ENCODE data around the gene CLEC18C. TPM values are rescaled to one million over a fixed set of nuclear protein-coding genes. Genes with fewer than 3 reads are reported as not detected.
"Not testable (repeated sequence)": the region's sequence is repeated elsewhere in the genome, so short reads cannot be mapped to it uniquely, and the experiment has no call there.

The CLEC18C gene
- total and polyA plus RNA-seq, 10 of the 15 experiments (the other 5 are each of a cell fraction or from before 2014, with no cell fraction given), result 0.05 to 0.11 TPM; not detected in 8

- H3K9ac ChIP-seq (ENCODE audit: control insufficient read depth, insufficient read depth, low read length); RAD21 ChIA-PET (ENCODE audit: unreplicated experiment); SMC1A ChIA-PET (ENCODE audit: uncharacterized antibody, unreplicated experiment); H4K20me1 ChIP-seq (ENCODE audit: control insufficient read depth, insufficient read depth); FAIRE-seq; H3K4me3 ChIP-seq; DNase-seq (ENCODE audit: low read depth, low spot score); H3K9me3 ChIP-seq (replicated peaks; ENCODE audit: control insufficient read depth, insufficient read depth, low read length); H3K4me2 ChIP-seq (ENCODE audit: control insufficient read depth, insufficient read depth); POLR2A ChIA-PET; BruUV-seq (replicated peaks); in situ Hi-C loops (cut with MboI); intact Hi-C loops (cut with micrococcal nuclease; ENCODE audit: unreplicated experiment); H3K36me3 ChIP-seq (ENCODE audit: control insufficient read depth in 2 of 2, insufficient read depth in 2 of 2, low read length in 1 of 2); H3K27ac ChIP-seq (ENCODE audit: control insufficient read depth, insufficient read depth); CTCF ChIA-PET; H3K4me1 ChIP-seq (ENCODE audit: control insufficient read depth, insufficient read depth, low read length); ATAC-seq; H3K79me2 ChIP-seq (ENCODE audit: control insufficient read depth, insufficient read depth, low read length); H2AFZ ChIP-seq (ENCODE audit: control insufficient read depth, low read depth, low read length); H3K27me3 ChIP-seq (replicated peaks in 1 of 2; ENCODE audit: control insufficient read depth in 2 of 2, insufficient read depth in 2 of 2, low read length in 1 of 2): not testable (repeated sequence)
- no CpG with 5 or more reads among the region's 2 CpGs for WGBS (ENCODE audit: insufficient coverage, insufficient replicate concordance, low lambda C conversion rate, missing lambda C conversion rate)
Measured at GRCh38 chr16:70223216-70223615, 49.6 kb downstream of the CLEC18C start.

- SMC1A ChIA-PET (ENCODE audit: uncharacterized antibody, unreplicated experiment); FAIRE-seq: not testable (repeated sequence)
Measured at GRCh38 chr16:70223971-70224513, 50.5 kb downstream of the CLEC18C start.

GRCh38 chr16:70224645-70225044 lies 51.1 kb downstream of the CLEC18C start:
- H3K9ac ChIP-seq (ENCODE audit: control insufficient read depth, insufficient read depth, low read length); H4K20me1 ChIP-seq (ENCODE audit: control insufficient read depth, insufficient read depth); H3K79me2 ChIP-seq (ENCODE audit: control insufficient read depth, insufficient read depth, low read length); H3K4me3 ChIP-seq; H3K27ac ChIP-seq (ENCODE audit: control insufficient read depth, insufficient read depth); FAIRE-seq; H3K4me2 ChIP-seq (ENCODE audit: control insufficient read depth, insufficient read depth); SMC1A ChIA-PET (ENCODE audit: uncharacterized antibody, unreplicated experiment); H3K9me3 ChIP-seq (replicated peaks; ENCODE audit: control insufficient read depth, insufficient read depth, low read length); H3K36me3 ChIP-seq (ENCODE audit: control insufficient read depth in 2 of 2, insufficient read depth in 2 of 2, low read length in 1 of 2); H2AFZ ChIP-seq (ENCODE audit: control insufficient read depth, low read depth, low read length); BruUV-seq (replicated peaks); DNase-seq (ENCODE audit: low read depth, low spot score); ATAC-seq; CTCF ChIA-PET; RAD21 ChIA-PET (ENCODE audit: unreplicated experiment); H3K4me1 ChIP-seq (ENCODE audit: control insufficient read depth, insufficient read depth, low read length); intact Hi-C loops (cut with micrococcal nuclease; ENCODE audit: unreplicated experiment); H3K27me3 ChIP-seq (replicated peaks in 1 of 2; ENCODE audit: control insufficient read depth in 2 of 2, insufficient read depth in 2 of 2, low read length in 1 of 2); in situ Hi-C loops (cut with MboI); POLR2A ChIA-PET: not testable (repeated sequence)
- 95% methylated on average over 15 of the region's 24 CpGs for WGBS (ENCODE audit: insufficient coverage, insufficient replicate concordance, low lambda C conversion rate, missing lambda C conversion rate)

More at GRCh38 chr16:70223971-70224513, 50.5 kb downstream of the CLEC18C start:
- H4K20me1 ChIP-seq (ENCODE audit: control insufficient read depth, insufficient read depth); H3K4me2 ChIP-seq (ENCODE audit: control insufficient read depth, insufficient read depth); BruUV-seq (replicated peaks); H3K36me3 ChIP-seq (ENCODE audit: control insufficient read depth in 2 of 2, insufficient read depth in 2 of 2, low read length in 1 of 2); H3K9me3 ChIP-seq (replicated peaks; ENCODE audit: control insufficient read depth, insufficient read depth, low read length); H3K4me3 ChIP-seq; H2AFZ ChIP-seq (ENCODE audit: control insufficient read depth, low read depth, low read length); H3K4me1 ChIP-seq (ENCODE audit: control insufficient read depth, insufficient read depth, low read length); H3K9ac ChIP-seq (ENCODE audit: control insufficient read depth, insufficient read depth, low read length); H3K27ac ChIP-seq (ENCODE audit: control insufficient read depth, insufficient read depth); intact Hi-C loops (cut with micrococcal nuclease; ENCODE audit: unreplicated experiment); DNase-seq (ENCODE audit: low read depth, low spot score); H3K27me3 ChIP-seq (replicated peaks in 1 of 2; ENCODE audit: control insufficient read depth in 2 of 2, insufficient read depth in 2 of 2, low read length in 1 of 2); CTCF ChIA-PET; H3K79me2 ChIP-seq (ENCODE audit: control insufficient read depth, insufficient read depth, low read length); ATAC-seq; in situ Hi-C loops (cut with MboI); RAD21 ChIA-PET (ENCODE audit: unreplicated experiment); POLR2A ChIA-PET: not testable (repeated sequence)
- WGBS (ENCODE audit: insufficient coverage, insufficient replicate concordance, low lambda C conversion rate, missing lambda C conversion rate), result 92% methylated on average over 1 of the region's 3 CpGs

- no CpG with 5 or more reads among the region's 4 CpGs for WGBS (ENCODE audit: insufficient coverage, insufficient replicate concordance, low lambda C conversion rate, missing lambda C conversion rate)
- DNase-seq (ENCODE audit: low read depth, low spot score); H3K4me1 ChIP-seq (ENCODE audit: control insufficient read depth, insufficient read depth, low read length); H3K9ac ChIP-seq (ENCODE audit: control insufficient read depth, insufficient read depth, low read length); H3K27ac ChIP-seq (ENCODE audit: control insufficient read depth, insufficient read depth); CTCF ChIA-PET; BruUV-seq (replicated peaks); ATAC-seq; intact Hi-C loops (cut with micrococcal nuclease; ENCODE audit: unreplicated experiment); in situ Hi-C loops (cut with MboI); H3K4me3 ChIP-seq; H3K36me3 ChIP-seq (ENCODE audit: control insufficient read depth in 2 of 2, insufficient read depth in 2 of 2, low read length in 1 of 2); H3K4me2 ChIP-seq (ENCODE audit: control insufficient read depth, insufficient read depth); H3K79me2 ChIP-seq (ENCODE audit: control insufficient read depth, insufficient read depth, low read length); RAD21 ChIA-PET (ENCODE audit: unreplicated experiment); SMC1A ChIA-PET (ENCODE audit: uncharacterized antibody, unreplicated experiment); H2AFZ ChIP-seq (ENCODE audit: control insufficient read depth, low read depth, low read length); POLR2A ChIA-PET; H4K20me1 ChIP-seq (ENCODE audit: control insufficient read depth, insufficient read depth); FAIRE-seq; H3K27me3 ChIP-seq (replicated peaks in 1 of 2; ENCODE audit: control insufficient read depth in 2 of 2, insufficient read depth in 2 of 2, low read length in 1 of 2); H3K9me3 ChIP-seq (replicated peaks; ENCODE audit: control insufficient read depth, insufficient read depth, low read length): not testable (repeated sequence)
Measured at GRCh38 chr16:70225430-70225829, 51.8 kb downstream of the CLEC18C start.
